Measurements from ENCODE around the gene ADGRL2.

The ADGRL2 gene

GRCh38 chr1:81999364-81999763 is 198.6 kb downstream of the ADGRL2 start:
- Mint-ChIP-seq H3K36me3 (ENCODE audit: low read depth) (no peaks in the 10 kb centered on the region), H3K27me3 (no peaks in the 10 kb centered on the region), H3K4me1 (ENCODE audit: low read depth) (no peaks in the 10 kb centered on the region), H3K9me3 (no peaks in the 10 kb centered on the region), H3K27ac (no peak overlapping the region), H3K4me3 (no peak overlapping the region)

- Mint-ChIP-seq H3K27ac (no peak overlapping the region), H3K4me3 (no peak overlapping the region), H3K4me1 (ENCODE audit: low read depth) (no peaks in the 10 kb centered on the region), H3K36me3 (ENCODE audit: low read depth) (no peaks in the 10 kb centered on the region), H3K27me3 (no peaks in the 10 kb centered on the region), H3K9me3 (no peaks in the 10 kb centered on the region)
Observed at GRCh38 chr1:82000221-82000620, 199.5 kb downstream of the ADGRL2 start.

- H3K9me3 Mint-ChIP-seq = no peaks in the 10 kb centered on the region
- no peak overlapping the region for H3K27ac Mint-ChIP-seq
- H3K4me3 Mint-ChIP-seq = no peak overlapping the region
- no peaks in the 10 kb centered on the region for H3K4me1 Mint-ChIP-seq (ENCODE audit: low read depth)
- H3K36me3 Mint-ChIP-seq (ENCODE audit: low read depth) = no peaks in the 10 kb centered on the region
- H3K27me3 Mint-ChIP-seq = no peaks in the 10 kb centered on the region
Observed at GRCh38 chr1:82001345-82001744, 200.6 kb downstream of the ADGRL2 start.

- Mint-ChIP-seq H3K27me3 (no peaks in the 10 kb centered on the region), H3K4me1 (ENCODE audit: low read depth) (no peaks in the 10 kb centered on the region), H3K9me3 (no peaks in the 10 kb centered on the region), H3K27ac (no peak overlapping the region), H3K36me3 (ENCODE audit: low read depth) (no peaks in the 10 kb centered on the region), H3K4me3 (no peak overlapping the region)
Observed at GRCh38 chr1:82007804-82008203, 207.1 kb downstream of the ADGRL2 start.

- H3K4me3 Mint-ChIP-seq = no peak overlapping the region
- H3K27ac Mint-ChIP-seq = no peak overlapping the region
- H3K9me3 Mint-ChIP-seq = no peaks in the 10 kb centered on the region
- H3K27me3 Mint-ChIP-seq = no peaks in the 10 kb centered on the region
- no peaks in the 10 kb centered on the region for H3K36me3 Mint-ChIP-seq (ENCODE audit: low read depth)
- no peaks in the 10 kb centered on the region for H3K4me1 Mint-ChIP-seq (ENCODE audit: low read depth)
Observed at GRCh38 chr1:82013702-82014101, 213.0 kb downstream of the ADGRL2 start.

- Mint-ChIP-seq H3K4me3 (no peak overlapping the region), H3K27me3 (no peaks in the 10 kb centered on the region), H3K9me3 (no peaks in the 10 kb centered on the region), H3K36me3 (ENCODE audit: low read depth) (no peaks in the 10 kb centered on the region), H3K4me1 (ENCODE audit: low read depth) (no peaks in the 10 kb centered on the region), H3K27ac (no peak overlapping the region)
Observed at GRCh38 chr1:82015444-82015843, 214.7 kb downstream of the ADGRL2 start.

- H3K9me3 Mint-ChIP-seq = peaks cover 8% of the 10 kb centered on the region
- H3K36me3 Mint-ChIP-seq (ENCODE audit: low read depth) = no peaks in the 10 kb centered on the region
- H3K4me1 Mint-ChIP-seq (ENCODE audit: low read depth) = no peaks in the 10 kb centered on the region
- H3K27ac Mint-ChIP-seq = no peak overlapping the region
- no peaks in the 10 kb centered on the region for H3K27me3 Mint-ChIP-seq
- H3K4me3 Mint-ChIP-seq = no peak overlapping the region
Observed at GRCh38 chr1:82018319-82018718, 217.6 kb downstream of the ADGRL2 start.

GRCh38 chr1:82019508-82019907 is 218.8 kb downstream of the ADGRL2 start:
- Mint-ChIP-seq H3K27me3 (no peaks in the 10 kb centered on the region), H3K4me1 (ENCODE audit: low read depth) (no peaks in the 10 kb centered on the region), H3K4me3 (no peak overlapping the region), H3K27ac (no peak overlapping the region), H3K9me3 (peaks cover 12% of the 10 kb centered on the region), H3K36me3 (ENCODE audit: low read depth) (no peaks in the 10 kb centered on the region)

GRCh38 chr1:82030830-82031229 is 230.1 kb downstream of the ADGRL2 start:
- H3K9me3 Mint-ChIP-seq = peaks cover 4% of the 10 kb centered on the region
- H3K4me1 Mint-ChIP-seq (ENCODE audit: low read depth) = no peaks in the 10 kb centered on the region
- H3K36me3 Mint-ChIP-seq (ENCODE audit: low read depth) = no peaks in the 10 kb centered on the region
- no peaks in the 10 kb centered on the region for H3K27me3 Mint-ChIP-seq
- H3K4me3 Mint-ChIP-seq = no peak overlapping the region
- no peak overlapping the region for H3K27ac Mint-ChIP-seq

GRCh38 chr1:82032068-82032467 is 231.3 kb downstream of the ADGRL2 start:
- no peaks in the 10 kb centered on the region for H3K4me1 Mint-ChIP-seq (ENCODE audit: low read depth)
- H3K36me3 Mint-ChIP-seq (ENCODE audit: low read depth) = no peaks in the 10 kb centered on the region
- no peak overlapping the region for H3K27ac Mint-ChIP-seq
- no peak overlapping the region for H3K4me3 Mint-ChIP-seq
- H3K27me3 Mint-ChIP-seq = no peaks in the 10 kb centered on the region
- peaks cover 7% of the 10 kb centered on the region for H3K9me3 Mint-ChIP-seq

- H3K4me1 Mint-ChIP-seq (ENCODE audit: low read depth) = no peaks in the 10 kb centered on the region
- peaks cover 4% of the 10 kb centered on the region for H3K9me3 Mint-ChIP-seq
- H3K27ac Mint-ChIP-seq = no peak overlapping the region
- no peaks in the 10 kb centered on the region for H3K36me3 Mint-ChIP-seq (ENCODE audit: low read depth)
- H3K27me3 Mint-ChIP-seq = no peaks in the 10 kb centered on the region
- H3K4me3 Mint-ChIP-seq = no peak overlapping the region
Observed at GRCh38 chr1:82034812-82035211, 234.1 kb downstream of the ADGRL2 start.

Measured in stimulated activated naive CD8-positive, alpha-beta T cell treated with anti-CD3 and anti-CD28 coated beads, Interleukin-15, Interleukin-2, amounts not matched to agents 100 ng/mL and 50 ng/mL, for 24 hours (primary cell).